Stimulated activated CD4-positive, alpha-beta T cell treated with anti-CD3 and anti-CD28 coated beads, TNF-alpha, amount 100 ng/mL, for 48 hours (primary cell): ENCODE data around the gene BMP10.

Source experiments
- DNase-seq, 3 donors: peaks; one replicate each; pipeline ENCODE4 v3.0.0-alpha.2; 2020; ENCODE audit warnings: low read depth in 3 of 3

Gene BMP10, protein sequence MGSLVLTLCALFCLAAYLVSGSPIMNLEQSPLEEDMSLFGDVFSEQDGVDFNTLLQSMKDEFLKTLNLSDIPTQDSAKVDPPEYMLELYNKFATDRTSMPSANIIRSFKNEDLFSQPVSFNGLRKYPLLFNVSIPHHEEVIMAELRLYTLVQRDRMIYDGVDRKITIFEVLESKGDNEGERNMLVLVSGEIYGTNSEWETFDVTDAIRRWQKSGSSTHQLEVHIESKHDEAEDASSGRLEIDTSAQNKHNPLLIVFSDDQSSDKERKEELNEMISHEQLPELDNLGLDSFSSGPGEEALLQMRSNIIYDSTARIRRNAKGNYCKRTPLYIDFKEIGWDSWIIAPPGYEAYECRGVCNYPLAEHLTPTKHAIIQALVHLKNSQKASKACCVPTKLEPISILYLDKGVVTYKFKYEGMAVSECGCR

GRCh38 chr2:68871159-68871764 lies at the start of gene BMP10:
TSS of gene BMP10 (minus strand) at chr2:68871397. CDS start at chr2:68871358, 39 bp downstream.
- no peak for DNase-seq

- DNase-seq, result no peak
Measured at GRCh38 chr2:68920481-68921170, 49.4 kb upstream of the BMP10 start.

DNA sequence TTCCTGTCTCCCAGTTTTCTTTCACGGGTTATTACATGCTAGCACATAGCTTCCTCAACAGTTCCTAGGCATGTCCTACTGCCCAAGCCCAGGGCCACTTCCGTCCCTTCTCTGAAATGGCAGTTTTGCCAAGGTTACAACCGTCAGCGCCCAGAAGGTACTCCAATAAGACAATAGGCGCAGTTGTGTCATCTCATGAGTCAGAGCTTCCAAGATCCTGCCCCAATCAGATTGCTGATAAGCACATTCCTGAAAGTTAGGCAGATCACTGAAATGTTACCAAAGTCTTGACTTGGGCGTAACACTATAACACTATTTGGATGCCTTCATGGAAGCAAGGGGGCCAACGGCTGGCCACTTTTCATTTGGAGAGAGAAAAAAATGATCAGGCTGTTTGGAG lies 47.3 kb upstream of the BMP10 start:
- no peak for DNase-seq

GRCh38 chr2:68917034-68917718 lies 46.0 kb upstream of the BMP10 start:
- DNase-seq, result no peak

- DNase-seq, result no peak
Measured at GRCh38 chr2:68916226-68916625, 45.0 kb upstream of the BMP10 start.

DNA sequence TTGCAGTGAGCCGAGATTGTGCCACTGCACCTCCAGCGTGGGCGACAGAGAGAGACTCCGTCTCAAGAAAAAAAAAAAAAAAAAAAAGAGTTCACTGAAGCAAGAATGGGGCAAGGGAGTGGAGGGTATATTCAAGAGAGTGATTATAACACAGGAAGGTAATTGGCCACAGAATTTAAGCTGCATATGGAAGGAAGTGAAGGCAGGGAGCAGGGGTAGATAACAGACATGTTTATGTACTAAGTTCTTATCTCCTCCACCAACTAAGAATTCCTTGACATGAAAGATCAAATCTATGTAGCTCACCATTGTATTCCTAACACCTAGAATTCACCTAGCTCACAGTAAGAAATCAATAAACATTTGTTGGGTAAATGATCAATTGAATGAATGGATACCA lies 44.2 kb upstream of the BMP10 start:
- DNase-seq, result no peak

DNA sequence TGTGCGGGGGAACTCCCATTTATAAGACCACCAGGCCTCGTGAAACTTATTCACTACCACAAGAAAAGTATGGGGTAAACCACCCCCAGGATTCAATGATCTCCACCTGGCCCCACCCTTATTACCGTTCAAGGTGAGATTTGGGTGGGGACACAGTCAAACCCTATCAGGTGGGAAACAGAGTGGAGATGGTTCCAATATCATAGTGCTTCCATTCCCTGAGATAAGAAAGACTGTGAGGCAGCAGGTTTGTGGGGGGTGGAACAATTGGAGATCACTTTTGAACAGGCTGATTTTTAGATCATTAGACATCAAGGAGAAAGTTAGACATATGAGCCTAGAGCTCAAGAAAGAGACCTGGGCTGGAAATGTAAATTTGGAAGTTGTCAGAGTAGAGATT lies 42.2 kb upstream of the BMP10 start:
- DNase-seq, result no peak

- DNase-seq, result no peak
Measured at GRCh38 chr2:68912732-68913131, 41.5 kb upstream of the BMP10 start.

DNA sequence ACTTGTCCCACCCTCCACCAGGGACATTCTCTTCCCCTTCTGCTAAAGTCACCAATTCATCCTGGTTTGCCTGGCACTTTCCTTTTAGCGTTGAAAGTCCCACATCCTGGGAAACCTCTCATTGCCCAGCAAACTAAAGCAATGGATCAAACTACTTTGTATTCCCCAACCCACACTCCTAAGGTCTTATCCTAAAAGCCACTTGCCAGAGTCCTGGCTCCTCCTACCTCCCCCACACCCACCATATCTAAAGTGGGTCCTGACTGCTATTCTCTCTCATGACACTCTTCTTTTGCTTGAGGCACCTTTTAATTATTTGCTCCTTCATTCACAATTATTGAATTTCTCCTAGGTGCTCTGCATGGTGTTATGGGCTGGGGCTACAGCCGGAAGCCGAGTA lies 40.9 kb upstream of the BMP10 start:
- DNase-seq, result no peak

DNA sequence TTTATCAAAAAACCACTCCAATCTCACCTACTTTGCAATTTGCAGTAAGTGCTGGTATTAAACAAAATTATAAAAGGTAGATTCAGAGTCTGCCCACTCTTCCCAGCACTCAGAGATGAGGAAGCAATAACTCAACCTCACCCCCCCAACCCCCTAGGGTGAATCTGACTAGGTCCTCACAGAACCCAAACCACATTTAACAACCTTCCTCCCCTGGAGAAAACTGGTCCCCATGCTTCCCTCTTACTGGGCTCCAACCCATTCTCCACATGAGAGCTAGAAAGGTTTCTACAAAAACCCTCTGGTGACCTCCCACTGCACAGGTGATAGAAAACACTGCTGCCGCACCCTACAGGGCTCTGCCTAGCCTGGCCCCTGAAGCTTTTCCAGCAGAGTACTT lies 40.5 kb upstream of the BMP10 start:
- DNase-seq, result no peak

GRCh38 chr2:68911246-68911645 lies 40.0 kb upstream of the BMP10 start:
- no peak for DNase-seq

DNA sequence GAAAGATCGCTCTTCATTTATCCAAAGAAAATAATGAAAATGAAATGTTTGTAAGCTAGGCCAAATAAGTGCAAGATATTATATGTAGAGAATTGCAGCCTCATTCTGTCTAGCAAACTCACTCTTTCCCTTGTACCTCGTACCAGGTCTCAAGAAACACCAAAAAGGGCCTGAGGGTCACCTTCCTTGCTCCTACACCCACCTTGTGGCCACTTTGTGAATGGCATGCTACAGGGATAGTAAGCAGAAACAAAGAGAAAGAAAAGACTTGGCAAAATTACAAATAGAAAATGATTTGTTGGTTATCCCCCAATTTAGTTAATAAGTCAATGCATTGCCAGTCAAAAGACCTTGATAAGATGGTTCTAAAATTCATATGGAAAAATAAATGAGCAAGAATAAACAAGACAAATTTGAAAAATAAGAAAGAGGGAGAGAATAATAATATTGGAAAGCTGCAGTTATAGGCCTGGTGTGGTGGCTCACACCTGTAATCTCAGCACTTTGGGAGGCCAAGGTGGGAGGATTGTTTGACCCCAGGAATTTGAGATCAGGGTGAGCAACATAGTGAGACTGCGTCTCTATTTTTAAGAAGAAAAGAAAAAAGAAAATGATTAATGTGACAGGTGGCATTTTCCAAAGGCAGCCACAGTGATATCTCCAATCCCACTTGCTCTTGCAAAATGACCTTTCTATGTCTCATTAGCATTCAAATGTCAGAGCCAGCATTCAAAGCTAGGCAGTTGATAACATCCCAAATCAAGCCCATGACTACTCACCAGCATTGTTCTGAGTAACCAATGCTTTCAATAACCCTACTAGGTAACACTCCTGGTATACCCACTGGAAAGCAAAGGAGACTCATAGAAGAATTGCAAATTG lies 38.8 kb upstream of the BMP10 start:
- DNase-seq, result peak; percentile 48 to 78 (median 50)

DNA sequence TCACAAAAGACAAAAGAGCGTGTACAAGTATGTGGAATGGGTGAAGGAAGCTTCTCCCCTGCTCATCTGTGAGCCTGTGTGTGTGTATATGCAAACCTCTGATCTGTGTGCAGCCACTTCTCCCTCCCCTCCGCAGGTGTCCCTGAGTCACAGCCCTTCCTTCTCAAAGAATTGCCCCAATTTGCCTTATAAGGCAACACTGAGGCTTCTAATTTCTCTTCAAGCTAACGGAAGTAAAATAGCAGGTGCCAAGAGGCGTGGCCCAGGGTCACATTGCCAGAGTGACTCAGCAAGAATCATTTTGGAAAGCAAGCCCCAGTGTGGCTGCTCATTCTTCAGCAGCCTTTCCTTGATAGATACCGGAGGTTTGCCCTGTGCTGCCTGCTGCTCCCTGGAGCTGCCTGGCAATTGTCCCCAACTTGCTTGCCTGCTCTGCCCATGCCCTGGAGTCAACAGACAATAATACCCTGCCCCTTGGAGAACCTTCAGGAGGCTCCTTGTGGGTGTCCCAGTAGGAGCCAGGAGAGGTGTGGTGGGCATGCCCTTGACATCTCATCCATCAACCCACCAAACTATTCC lies 37.3 kb upstream of the BMP10 start:
- DNase-seq, result peak; percentile 54 to 82 (median 71)

DNA sequence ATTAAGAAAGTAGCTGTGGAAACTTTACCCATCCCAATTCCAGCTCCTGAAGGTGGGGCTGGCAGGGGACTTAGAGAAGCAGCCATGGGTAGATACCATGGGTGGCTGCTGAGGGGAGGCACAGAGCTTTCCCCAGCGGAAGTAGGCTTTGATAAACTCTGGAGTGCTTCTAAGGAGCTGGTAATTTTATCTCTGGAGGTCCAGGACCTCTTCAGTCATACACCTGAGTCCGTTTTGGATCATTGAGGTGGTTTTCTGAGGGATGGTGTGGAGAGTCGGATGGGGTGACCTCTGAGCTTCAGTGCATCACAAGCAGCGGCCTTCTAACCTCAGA lies 36.7 kb upstream of the BMP10 start:
- DNase-seq, result no peak

DNA sequence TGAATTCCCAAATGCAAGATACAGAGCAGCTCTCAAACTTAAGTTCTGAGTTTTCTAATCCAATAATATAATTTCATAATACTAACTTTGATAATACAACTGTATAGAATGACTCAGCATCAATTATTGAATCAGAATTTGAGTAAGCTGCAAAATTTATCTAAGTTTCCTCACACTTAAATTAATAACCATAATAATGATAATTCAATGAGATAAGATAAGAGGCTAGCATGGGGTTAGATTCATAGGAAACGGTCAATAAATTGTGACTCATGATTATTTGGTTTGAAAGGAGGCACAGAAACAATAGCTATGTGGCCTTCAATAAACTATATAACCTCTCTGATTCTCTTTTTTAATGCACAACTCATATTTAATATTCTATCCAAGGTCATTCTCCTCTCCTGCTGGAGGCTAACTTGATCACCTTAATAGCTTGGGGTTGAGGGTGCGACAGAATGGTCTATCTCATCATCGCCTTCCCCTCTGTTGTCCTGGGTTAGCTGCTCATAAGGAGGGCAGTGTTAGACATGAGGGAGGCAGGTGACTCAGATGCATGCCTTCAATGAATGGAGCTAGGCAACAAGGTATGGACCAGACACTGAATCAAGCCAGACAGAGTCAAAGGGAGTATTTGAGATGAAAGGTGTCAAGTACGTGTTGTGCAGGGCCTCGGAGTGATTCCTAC lies 36.2 kb upstream of the BMP10 start:
- no peak for DNase-seq

DNA sequence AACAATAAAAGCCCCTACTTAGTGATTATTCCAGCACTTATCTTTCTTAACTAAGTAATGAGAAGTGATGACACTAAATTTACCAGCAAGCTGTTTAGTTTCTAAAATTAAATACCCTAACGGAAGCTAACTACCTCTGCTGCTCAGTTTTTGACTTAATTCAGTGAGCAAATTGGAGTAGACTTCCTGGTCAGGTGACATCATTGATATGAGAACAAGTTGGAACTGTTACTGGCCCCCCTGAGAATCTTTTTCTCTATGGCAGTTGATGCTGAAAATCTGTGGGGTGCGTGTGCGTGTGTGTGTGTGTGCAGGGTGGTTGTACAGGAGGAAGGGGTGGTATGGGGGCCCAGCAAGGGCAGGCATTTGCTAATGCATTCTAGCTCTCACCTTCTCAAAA lies 35.5 kb upstream of the BMP10 start:
- no peak for DNase-seq

DNA sequence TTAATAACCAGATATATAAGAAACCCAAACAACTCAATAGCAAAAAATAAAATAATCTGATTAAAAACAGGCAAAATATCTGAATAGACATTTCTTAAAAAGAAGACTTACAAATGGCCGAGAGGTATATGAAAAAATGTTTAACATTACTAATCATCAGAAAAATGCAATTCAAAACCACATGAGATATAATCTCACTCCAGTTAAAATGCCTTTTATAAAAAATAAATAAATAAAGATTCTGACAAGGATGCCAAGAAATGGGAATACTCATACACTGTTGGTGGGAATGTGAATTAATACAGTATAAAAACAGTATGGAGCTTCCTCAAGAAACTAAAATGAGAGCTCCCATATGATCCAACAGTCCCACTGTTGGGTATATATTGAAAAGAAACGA lies 33.9 kb upstream of the BMP10 start:
- no peak for DNase-seq

DNA sequence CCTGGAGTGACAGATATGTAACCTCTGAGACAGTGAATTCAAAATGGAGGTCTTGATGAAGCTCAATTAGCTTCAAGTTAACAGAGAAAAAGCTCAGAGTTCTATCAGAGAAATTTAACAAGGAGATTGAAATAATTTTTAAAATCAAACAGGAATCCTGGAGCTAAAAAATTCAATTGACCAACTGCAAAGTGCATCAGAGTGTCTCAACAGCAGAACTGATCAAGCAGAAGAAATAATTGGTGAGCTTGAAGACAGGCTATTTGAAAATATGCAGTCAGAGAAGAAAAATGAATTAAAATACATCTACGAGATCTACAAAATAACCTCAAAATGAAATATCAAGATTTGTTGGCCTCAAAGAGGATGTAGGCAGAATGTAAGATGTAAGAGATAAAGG lies 30.4 kb upstream of the BMP10 start:
- DNase-seq, result no peak

GRCh38 chr2:68901199-68901514 lies 30.0 kb upstream of the BMP10 start:
- no peak for DNase-seq

DNA sequence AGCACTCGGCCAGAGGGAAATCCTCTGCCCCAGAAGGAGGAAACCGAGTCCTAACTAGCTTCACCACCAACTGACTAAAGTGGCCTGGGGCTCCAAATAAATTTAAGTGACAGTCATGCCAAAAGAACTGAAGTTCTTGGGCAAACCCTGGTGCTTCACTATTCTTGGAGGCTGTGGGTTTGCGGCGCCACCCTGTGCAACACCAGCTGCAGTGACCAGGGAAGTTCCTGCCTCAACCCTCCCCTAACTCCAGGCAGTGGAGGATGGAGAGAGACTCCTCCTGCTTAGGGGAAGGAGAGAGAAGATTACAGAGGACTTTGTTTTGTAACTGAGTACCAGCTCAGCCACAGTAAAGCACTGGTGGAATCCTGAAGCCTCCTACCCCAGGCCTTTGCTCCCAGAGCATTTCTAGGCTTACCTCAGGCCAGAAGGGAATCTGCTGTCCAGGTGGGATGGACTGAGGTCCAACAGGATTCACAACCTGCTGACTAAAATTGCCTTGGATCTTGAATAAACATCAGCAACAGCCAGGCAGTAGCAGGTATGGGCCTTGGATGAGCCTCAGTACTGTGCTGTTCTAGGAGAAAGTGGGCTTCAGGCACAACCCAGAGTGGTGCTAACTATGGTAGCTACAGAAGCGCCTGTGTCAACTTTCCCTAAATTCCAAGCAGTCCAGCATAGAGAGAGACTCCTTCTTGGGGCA lies 29.4 kb upstream of the BMP10 start:
- DNase-seq, result no peak
